Muscle of leg (tissue), 11 donors: ENCODE data around the gene TRIM38. TPM values are rescaled to one million over a fixed set of nuclear protein-coding genes. Genes with fewer than 3 reads are reported as not detected.

ENCODE experiments used
- DNase-seq: peaks from one replicate; pipeline ENCODE4 v3.0.0; 2013
- H3K27ac ChIP-seq: one replicate; pipeline ENCODE4 v1.5.1; 2013; ENCODE audit warnings: mild to moderate bottlenecking, low read length, control low read depth
- H3K27me3 ChIP-seq: one replicate; pipeline ENCODE4 v1.6.1; 2013; ENCODE audit warnings: low read length; ENCODE audit not compliant: control insufficient read depth, insufficient read depth
- H3K36me3 ChIP-seq: one replicate; pipeline ENCODE4 v1.6.1; 2013; ENCODE audit warnings: low read length; ENCODE audit not compliant: control insufficient read depth, insufficient read depth
- H3K4me1 ChIP-seq: one replicate; pipeline ENCODE4 v1.6.1; 2013; ENCODE audit warnings: low read length; ENCODE audit not compliant: control insufficient read depth, insufficient read depth
- H3K4me3 ChIP-seq: one replicate; pipeline ENCODE4 v1.5.1; 2013; ENCODE audit warnings: low read length, control low read depth
- H3K9me3 ChIP-seq: replicated peaks from 2 replicates; pipeline ENCODE4 v1.6.1; 2013; ENCODE audit warnings: low read depth, low read length; ENCODE audit not compliant: control insufficient read depth
- WGBS: methylation state at CpG from one replicate; pipeline ENCODE4 v1.1.5; 2013; ENCODE audit warnings: missing lambda C conversion rate; ENCODE audit not compliant: insufficient coverage; 5-methylcytosine and 5-hydroxymethylcytosine counted together
- polyA plus RNA-seq, 8 donors: library from polyadenylated mRNA; unstranded; fragments of 120-200 nt; gene quantifications; one replicate each; pipeline versions ENCODE4 v1.2.1 to v1.2.3, GENCODE V29; 2013; ENCODE audit warnings: inconsistent platforms in 1 of 8, low replicate concordance in 1 of 8; ENCODE audit not compliant: insufficient read length in 8 of 8, insufficient read depth in 1 of 8
- total RNA-seq: library from RNA; stranded (reverse); fragments of 120-200 nt; gene quantifications from one replicate; pipeline ENCODE4 v1.2.4, GENCODE V29; 2013

Gene TRIM38
- total and polyA plus RNA-seq, 9 donors, result 4.8 to 11.5 (median 6.2) TPM

- no CpG with 5 or more reads among the region's 2 CpGs for WGBS
- no peak overlapping the region for H3K27ac ChIP-seq
- H3K9me3 ChIP-seq, result no peaks in the 10 kb centered on the region
- no peak overlapping the region for H3K4me3 ChIP-seq
- no peaks in the 10 kb centered on the region for H3K36me3 ChIP-seq
- no peaks in the 10 kb centered on the region for H3K27me3 ChIP-seq
- DNase-seq, result no peak
- no peaks in the 10 kb centered on the region for H3K4me1 ChIP-seq
Observed at GRCh38 chr6:25952535-25952934, 10.1 kb upstream of the TRIM38 start.

DNA sequence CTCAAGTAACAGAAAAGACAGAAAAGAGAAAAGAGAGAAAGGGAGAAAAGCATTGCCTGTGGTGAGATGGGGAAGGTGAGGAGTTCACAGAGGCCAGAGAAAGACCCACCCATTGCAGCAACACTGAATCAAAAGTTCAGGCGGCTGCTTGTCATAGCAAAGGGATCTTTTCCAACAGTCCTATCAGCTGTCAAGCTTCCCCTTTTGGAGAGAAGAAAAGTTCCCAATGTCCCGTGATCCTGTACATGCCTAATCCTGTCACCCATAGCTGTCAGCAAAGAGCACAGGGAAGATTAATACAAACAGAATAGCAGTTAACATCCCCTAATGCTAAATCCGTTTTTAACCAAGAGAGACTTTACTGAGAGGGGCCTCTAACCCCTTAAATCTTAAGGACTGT, 8.9 kb upstream of the TRIM38 start:
- Histone ChIP-seq H3K27me3 (no peaks in the 10 kb centered on the region), H3K36me3 (no peaks in the 10 kb centered on the region), H3K27ac (no peak overlapping the region), H3K4me3 (no peak overlapping the region), H3K4me1 (no peaks in the 10 kb centered on the region), H3K9me3 (peaks cover 3% of the 10 kb centered on the region)
- no peak for DNase-seq
- WGBS, result 83% methylated on average over 1 of the region's 3 CpGs

- Histone ChIP-seq H3K27ac (no peak overlapping the region), H3K4me1 (peaks cover 2% of the 10 kb centered on the region), H3K4me3 (no peak overlapping the region), H3K36me3 (no peaks in the 10 kb centered on the region), H3K27me3 (no peaks in the 10 kb centered on the region), H3K9me3 (peaks cover 7% of the 10 kb centered on the region)
- WGBS, result no CpG with 5 or more reads among the region's 1 CpG
- no peak for DNase-seq
Observed at GRCh38 chr6:25954756-25955155, 7.8 kb upstream of the TRIM38 start.

DNA sequence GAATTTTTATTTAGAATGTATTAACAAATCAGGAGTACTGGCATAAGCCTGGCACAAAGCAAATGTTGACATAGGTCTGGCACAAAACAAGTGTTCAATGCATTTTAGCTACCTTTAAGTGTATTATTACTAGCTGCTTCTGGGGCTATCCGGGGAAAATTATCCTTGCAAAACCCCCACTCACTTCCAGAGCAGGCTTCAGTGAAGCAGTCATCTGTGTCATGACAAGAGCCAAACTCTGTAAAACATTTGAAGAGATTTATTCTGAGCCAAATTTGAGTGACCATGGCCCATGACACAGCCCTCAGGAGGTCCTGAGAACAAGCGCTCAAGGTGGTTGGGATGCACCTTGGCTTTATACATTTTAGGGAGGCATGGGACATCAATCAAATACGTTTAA, 6.4 kb upstream of the TRIM38 start:
- DNase-seq, result no peak
- Histone ChIP-seq H3K9me3 (peaks cover 7% of the 10 kb centered on the region), H3K4me1 (peaks cover 7% of the 10 kb centered on the region), H3K27me3 (no peaks in the 10 kb centered on the region), H3K27ac (no peak overlapping the region), H3K4me3 (no peak overlapping the region), H3K36me3 (no peaks in the 10 kb centered on the region)
- WGBS, result 62% methylated on average over 1 of the region's 3 CpGs

DNA sequence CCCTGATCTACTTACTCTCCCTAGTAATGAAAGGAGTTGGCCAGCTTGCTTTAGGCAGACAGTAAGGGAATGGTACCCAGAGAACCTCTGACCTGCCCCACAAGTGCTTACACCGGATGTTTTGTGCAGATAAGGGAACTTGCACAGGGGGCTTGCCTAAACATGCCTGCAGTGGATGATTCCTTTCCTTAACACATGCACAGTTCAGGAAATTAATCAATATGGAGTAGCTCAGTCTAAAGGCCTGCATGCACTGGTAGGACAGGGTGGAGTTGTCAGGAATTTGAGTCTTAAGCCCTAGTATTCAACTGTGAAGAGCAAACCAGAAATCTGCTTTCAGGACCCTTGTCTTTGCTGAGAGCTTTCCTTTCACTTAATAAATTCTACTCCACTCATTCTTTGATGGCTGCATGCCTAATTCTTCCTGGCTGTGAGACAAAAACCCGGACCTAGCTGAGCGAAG, 3.9 kb upstream of the TRIM38 start:
- Histone ChIP-seq H3K4me1 (peaks cover 20% of the 10 kb centered on the region), H3K27me3 (no peaks in the 10 kb centered on the region), H3K36me3 (no peaks in the 10 kb centered on the region), H3K9me3 (peaks cover 7% of the 10 kb centered on the region), H3K27ac (no peak overlapping the region), H3K4me3 (no peak overlapping the region)
- DNase-seq, result peak; percentile 26
- WGBS, result no CpG with 5 or more reads among the region's 3 CpGs

DNA sequence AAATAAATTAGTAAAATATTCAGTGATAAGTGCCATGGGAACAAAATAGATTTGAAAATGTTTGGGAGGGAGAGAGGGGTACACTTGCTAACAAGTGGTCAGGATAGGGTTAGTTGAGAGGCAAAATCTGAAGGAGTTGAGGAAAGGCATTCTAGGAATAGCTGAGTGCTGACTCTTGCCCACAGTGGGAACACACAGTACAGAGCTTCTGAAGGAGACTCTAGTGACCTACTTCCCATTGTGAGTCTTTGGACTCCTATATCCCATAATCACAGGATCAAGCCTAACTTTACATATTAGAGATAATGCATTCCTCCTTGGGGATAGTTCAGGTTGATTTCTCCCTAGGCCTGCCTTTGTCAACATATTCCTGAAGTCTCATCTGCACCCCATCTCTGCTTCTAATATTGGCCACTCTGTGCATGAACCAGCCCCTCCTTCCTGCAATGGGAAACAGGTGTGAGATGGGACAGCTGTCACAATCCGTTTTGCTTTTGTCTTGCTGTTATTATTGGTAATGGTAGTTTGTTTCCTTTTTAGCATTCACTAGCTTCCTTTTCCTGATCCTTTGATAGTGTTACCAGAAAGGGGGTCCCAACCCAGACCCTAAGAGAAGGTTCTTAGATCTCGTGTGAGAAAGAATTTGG, 2.6 kb upstream of the TRIM38 start:
- Histone ChIP-seq H3K4me1 (peaks cover 24% of the 10 kb centered on the region), H3K9me3 (peaks cover 7% of the 10 kb centered on the region), H3K4me3 (no peak overlapping the region), H3K27me3 (no peaks in the 10 kb centered on the region), H3K27ac (peak overlapping the region; percentile 77), H3K36me3 (peaks cover 3% of the 10 kb centered on the region)
- DNase-seq, result peak; percentile 46
- no CpG with 5 or more reads among the region's 2 CpGs for WGBS

DNA sequence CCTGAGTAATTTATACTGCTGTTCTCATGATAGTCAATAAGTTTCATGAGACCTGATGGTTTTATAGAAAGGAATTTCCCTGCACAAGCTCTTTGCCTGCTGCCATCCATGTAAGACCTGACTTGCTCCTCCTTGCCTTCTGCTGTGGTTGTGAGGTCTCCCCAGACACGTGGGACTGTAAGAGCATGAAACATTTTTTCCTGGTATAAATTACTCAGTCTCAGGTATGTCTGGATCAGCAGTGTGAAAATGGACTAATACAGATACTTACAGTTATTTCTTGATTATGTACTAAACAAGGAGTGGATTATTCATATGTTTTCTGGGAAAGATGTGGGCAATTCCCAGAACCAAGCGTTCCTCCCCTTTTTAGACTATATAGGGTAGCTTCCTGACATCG, 1.9 kb upstream of the TRIM38 start:
- Histone ChIP-seq H3K9me3 (peaks cover 7% of the 10 kb centered on the region), H3K36me3 (peaks cover 6% of the 10 kb centered on the region), H3K27me3 (no peaks in the 10 kb centered on the region), H3K4me3 (no peak overlapping the region), H3K27ac (peak overlapping the region; percentile 77), H3K4me1 (peaks cover 24% of the 10 kb centered on the region)
- no CpG with 5 or more reads among the region's 3 CpGs for WGBS
- DNase-seq, result no peak

DNA sequence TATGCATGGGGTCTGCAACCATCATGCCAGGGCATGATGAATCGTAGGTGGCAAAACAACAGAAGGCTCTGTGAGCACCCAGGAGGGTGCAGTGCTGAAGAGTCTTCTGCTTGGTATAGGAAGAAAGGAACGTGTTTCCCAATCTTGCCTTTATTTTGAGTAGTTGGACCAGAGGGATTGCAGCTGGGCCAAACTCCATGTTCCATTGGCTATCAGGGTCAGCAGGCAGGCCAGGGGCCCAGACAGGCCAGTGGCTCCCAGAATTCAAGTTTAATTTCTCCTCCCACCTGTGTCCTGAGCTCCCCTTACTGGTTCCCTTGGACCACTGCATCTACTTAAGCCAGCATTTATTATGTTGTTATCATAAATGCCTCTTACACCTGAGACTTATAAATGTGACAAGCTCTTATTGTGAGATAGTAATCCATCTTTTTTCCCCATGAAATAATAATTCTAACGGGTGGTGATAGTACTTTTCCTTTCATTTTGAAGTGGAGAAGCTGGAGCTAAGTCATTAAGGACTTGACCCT, 918 bp upstream of the TRIM38 start:
- DNase-seq, result peak; percentile 21
- Histone ChIP-seq H3K27me3 (no peaks in the 10 kb centered on the region), H3K9me3 (peaks cover 7% of the 10 kb centered on the region), H3K4me3 (no peak overlapping the region), H3K27ac (peak overlapping the region; percentile 95), H3K4me1 (peaks cover 28% of the 10 kb centered on the region), H3K36me3 (peaks cover 13% of the 10 kb centered on the region)
- 80% methylated on average over 2 of the region's 3 CpGs for WGBS

GRCh38 chr6:25963426-25964123, 973 bp downstream of the TRIM38 start:
- Histone ChIP-seq H3K27me3 (no peaks in the 10 kb centered on the region), H3K27ac (peak overlapping the region; percentile 95), H3K36me3 (peaks cover 26% of the 10 kb centered on the region), H3K4me3 (peak overlapping the region; percentile 78), H3K4me1 (peaks cover 29% of the 10 kb centered on the region), H3K9me3 (peaks cover 6% of the 10 kb centered on the region)
- peak; percentile 35 for DNase-seq
- 8% methylated on average over 2 of the region's 6 CpGs for WGBS

DNA sequence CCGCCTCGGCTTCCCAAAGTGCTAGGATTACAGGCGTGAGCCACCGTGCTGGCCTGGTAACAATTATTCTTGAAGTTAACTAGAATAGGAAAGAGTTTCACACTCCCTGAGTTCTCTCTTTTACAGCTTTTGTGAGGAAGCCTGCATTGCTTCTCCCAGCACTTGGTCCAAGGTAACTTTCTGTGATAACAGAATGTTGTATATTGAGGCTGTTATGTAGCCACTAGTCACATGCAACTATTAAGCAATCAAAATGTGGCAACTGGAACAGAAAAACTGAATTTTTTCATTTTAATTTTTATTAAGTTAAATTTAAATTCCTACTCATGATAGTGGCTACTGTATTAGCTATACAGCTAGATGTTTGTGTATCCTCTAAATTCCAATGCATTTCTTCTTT, 2.5 kb downstream of the TRIM38 start:
- DNase-seq, result no peak
- WGBS, result no CpG with 5 or more reads among the region's 4 CpGs
- Histone ChIP-seq H3K36me3 (peaks cover 34% of the 10 kb centered on the region), H3K27me3 (no peaks in the 10 kb centered on the region), H3K4me3 (no peak overlapping the region), H3K27ac (no peak overlapping the region), H3K9me3 (no peaks in the 10 kb centered on the region), H3K4me1 (peaks cover 25% of the 10 kb centered on the region)
